MCF 10A (cell line): ENCODE results near the gene STXBP6. TPM values are rescaled to one million over a fixed set of nuclear protein-coding genes. Genes with fewer than 3 reads are reported as not detected.

Source experiments
- BruUV-seq: library from RNA; stranded (reverse); fragments of 400-500 nt; replicated peaks from 2 replicates; lab custom pipeline; 2021; lab: Mats Ljungman, UMichigan
- CTCF ChIA-PET: fragments of 300-600 bp; sonication (Branson Sonifier 250); formaldehyde crosslinking; extraction: SDS; loops from one replicate; lab custom pipeline; 2021; ENCODE audit warnings: antibody characterized with exemption, inconsistent platforms; lab: Yijun Ruan, JAX
- POLR2A ChIA-PET: fragments of 300-600, 350-650 bp; sonication (Branson Sonifier 250); formaldehyde crosslinking; extraction: SDS; loops from one replicate; lab custom pipeline; 2020; ENCODE audit warnings: antibody characterized with exemption, inconsistent platforms; lab: Yijun Ruan, JAX
- DNase-seq: peaks from one replicate; pipeline ENCODE4 v3.0.0-alpha.2; 2018; ENCODE audit not compliant: unreplicated experiment
- H3K27ac Mint-ChIP-seq: one replicate; pipeline ENCODE4 v1.8.0; 2022; ENCODE audit warnings: mild to moderate bottlenecking, low read depth, mixed read lengths; ENCODE audit not compliant: unreplicated experiment
- H3K27me3 Mint-ChIP-seq: one replicate; pipeline ENCODE4 v1.8.0; 2022; ENCODE audit warnings: mixed read lengths; ENCODE audit not compliant: insufficient read depth, unreplicated experiment
- H3K36me3 Mint-ChIP-seq: one replicate; pipeline ENCODE4 v1.8.0; 2022; ENCODE audit warnings: mild to moderate bottlenecking, moderate library complexity, mixed read lengths; ENCODE audit not compliant: insufficient read depth, unreplicated experiment
- H3K4me1 Mint-ChIP-seq: one replicate; pipeline ENCODE4 v1.8.0; 2022; ENCODE audit warnings: mixed read lengths; ENCODE audit not compliant: insufficient read depth, unreplicated experiment
- H3K4me3 Mint-ChIP-seq: one replicate; pipeline ENCODE4 v1.8.0; 2022; ENCODE audit warnings: mild to moderate bottlenecking, moderate library complexity, mixed read lengths; ENCODE audit not compliant: unreplicated experiment
- H3K9me3 Mint-ChIP-seq: one replicate; pipeline ENCODE4 v1.8.0; 2022; ENCODE audit warnings: mixed read lengths; ENCODE audit not compliant: unreplicated experiment
- CTCF ChIP-seq: fragments of 200-600 bp; IDR thresholded peaks from one replicate; pipeline ENCODE4 v1.8.0; 2022; ENCODE audit warnings: antibody characterized with exemption, mild to moderate bottlenecking; ENCODE audit not compliant: unreplicated experiment
- intact Hi-C: fragments of 100-400 bp; cut with micrococcal nuclease; formaldehyde crosslinking; loops from 2 replicates; pipeline ENCODE4 v1.14.1; 2022
- total RNA-seq: library from RNA; stranded (reverse); gene quantifications from 2 replicates; pipeline ENCODE4 v1.2.3, GENCODE V29; 2022

Gene STXBP6
- total RNA-seq, 1 experiment from 2014 or later = not detected

GRCh38 chr14:24992624-24993360, 57.2 kb downstream of the STXBP6 start:
- Mint-ChIP-seq H3K9me3 (peaks cover 10% of the 10 kb centered on the region), H3K36me3 (no peaks in the 10 kb centered on the region), H3K27ac (no peak overlapping the region), H3K27me3 (no peaks in the 10 kb centered on the region), H3K4me3 (no peak overlapping the region), H3K4me1 (no peaks in the 10 kb centered on the region)
- ChIA-PET POLR2A (no interaction called here), CTCF (no interaction called here)
- TF ChIP-seq CTCF = no peak
- intact Hi-C loops = no loop called here
- no peak for DNase-seq
- BruUV-seq = no TSS peak

- ChIA-PET POLR2A (no interaction called here), CTCF (no interaction called here)
- H3K4me1 Mint-ChIP-seq = no peaks in the 10 kb centered on the region
- no peak for DNase-seq
- H3K36me3 Mint-ChIP-seq = no peaks in the 10 kb centered on the region
- peaks cover 16% of the 10 kb centered on the region for H3K9me3 Mint-ChIP-seq
- no TSS peak for BruUV-seq
- no peaks in the 10 kb centered on the region for H3K27me3 Mint-ChIP-seq
- H3K27ac Mint-ChIP-seq = no peak overlapping the region
- TF ChIP-seq CTCF = no peak
- intact Hi-C loops = no loop called here
- H3K4me3 Mint-ChIP-seq = no peak overlapping the region
Observed at GRCh38 chr14:24991821-24992220, 58.1 kb downstream of the STXBP6 start.

GRCh38 chr14:24991288-24991687, 58.7 kb downstream of the STXBP6 start:
- no peak for DNase-seq
- H3K4me1 Mint-ChIP-seq = no peaks in the 10 kb centered on the region
- intact Hi-C loops = no loop called here
- no peaks in the 10 kb centered on the region for H3K27me3 Mint-ChIP-seq
- H3K27ac Mint-ChIP-seq = peak overlapping the region; percentile 18
- BruUV-seq = no TSS peak
- ChIA-PET CTCF (no interaction called here), POLR2A (no interaction called here)
- no peaks in the 10 kb centered on the region for H3K36me3 Mint-ChIP-seq
- no peak for TF ChIP-seq CTCF
- H3K9me3 Mint-ChIP-seq = peaks cover 16% of the 10 kb centered on the region
- no peak overlapping the region for H3K4me3 Mint-ChIP-seq

- Mint-ChIP-seq H3K27me3 (no peaks in the 10 kb centered on the region), H3K4me3 (no peak overlapping the region), H3K4me1 (no peaks in the 10 kb centered on the region), H3K9me3 (peaks cover 16% of the 10 kb centered on the region), H3K27ac (peak overlapping the region; percentile 18), H3K36me3 (no peaks in the 10 kb centered on the region)
- DNase-seq = no peak
- CTCF ChIA-PET = no interaction called here
- intact Hi-C loops = no loop called here
- no peak for TF ChIP-seq CTCF
- BruUV-seq = no TSS peak
- POLR2A ChIA-PET = no interaction called here
Observed at GRCh38 chr14:24990773-24991172, 59.2 kb downstream of the STXBP6 start.
